Fibroblast of skin of right biceps (primary cell): ENCODE results near the gene LAP3.
A peak's percentile ranks its signal among the peaks of the same experiment; 100 is the strongest.
"Not testable (repeated sequence)": the region's sequence is repeated elsewhere in the genome, so short reads cannot be mapped to it uniquely, and the experiment has no call there.

Experiments
- DNase-seq: peaks from one replicate; pipeline ENCODE4 v3.0.0-alpha.2; 2013

LAP3 gene

GRCh38 chr4:17576932-17577664, at the start of gene LAP3:
LAP3 (plus strand) TSS chr4:17577198; CDS start chr4:17577466, 268 bp downstream.
- DNase-seq, result peak; percentile 95

GRCh38 chr4:17528551-17529165, 48.3 kb upstream of the LAP3 start:
- DNase-seq, result peak; percentile 4

GRCh38 chr4:17531538-17532285, 45.3 kb upstream of the LAP3 start:
- no peak for DNase-seq

GRCh38 chr4:17534705-17535104, 42.3 kb upstream of the LAP3 start:
- no peak for DNase-seq

- no peak for DNase-seq
Measured at GRCh38 chr4:17535242-17535641, 41.8 kb upstream of the LAP3 start.

- no peak for DNase-seq
Measured at GRCh38 chr4:17535906-17536305, 41.1 kb upstream of the LAP3 start.

- not testable (repeated sequence) for DNase-seq
Measured at GRCh38 chr4:17537060-17537459, 39.9 kb upstream of the LAP3 start.

- DNase-seq, result no peak
Measured at GRCh38 chr4:17544205-17544604, 32.8 kb upstream of the LAP3 start.

- no peak for DNase-seq
Measured at GRCh38 chr4:17544831-17545234, 32.2 kb upstream of the LAP3 start.

GRCh38 chr4:17545374-17546140, 31.4 kb upstream of the LAP3 start:
- no peak for DNase-seq

GRCh38 chr4:17546222-17546621, 30.8 kb upstream of the LAP3 start:
- no peak for DNase-seq

- no peak for DNase-seq
Measured at GRCh38 chr4:17546678-17547077, 30.3 kb upstream of the LAP3 start.

- no peak for DNase-seq
Measured at GRCh38 chr4:17550549-17550948, 26.4 kb upstream of the LAP3 start.

- no peak for DNase-seq
Measured at GRCh38 chr4:17552427-17552826, 24.6 kb upstream of the LAP3 start.

- DNase-seq, result no peak
Measured at GRCh38 chr4:17554568-17554967, 22.4 kb upstream of the LAP3 start.

GRCh38 chr4:17556498-17556897, 20.5 kb upstream of the LAP3 start:
- no peak for DNase-seq

- no peak for DNase-seq
Measured at GRCh38 chr4:17557880-17558279, 19.1 kb upstream of the LAP3 start.

- no peak for DNase-seq
Measured at GRCh38 chr4:17558941-17559708, 17.9 kb upstream of the LAP3 start.

GRCh38 chr4:17559709-17560048, 17.3 kb upstream of the LAP3 start:
- no peak for DNase-seq

GRCh38 chr4:17560065-17560673, 16.8 kb upstream of the LAP3 start:
- DNase-seq, result no peak

- peak; percentile 78 for DNase-seq
Measured at GRCh38 chr4:17561195-17561909, 15.6 kb upstream of the LAP3 start.
